Endothelial cell of umbilical vein (primary cell): Measurements from ENCODE around the gene PRR23B. TPM values are rescaled to one million over a fixed set of nuclear protein-coding genes. Genes with fewer than 3 reads are reported as not detected.

ENCODE experiments used
- BruUV-seq: library from RNA; stranded (reverse); fragments of 400-500 nt; replicated peaks from 2 replicates; lab custom pipeline; 2021; lab: Mats Ljungman, UMichigan
- CTCF ChIA-PET: fragments of 300-600, 350-600 bp; sonication (Branson Sonifier 250); formaldehyde crosslinking; loops from one replicate; lab custom pipeline; 2021; ENCODE audit warnings: antibody characterized with exemption, inconsistent platforms; lab: Charles Lee
- POLR2A ChIA-PET: fragments of 300-600, 350-600 bp; sonication (Branson Sonifier 250); formaldehyde crosslinking; loops from one replicate; lab custom pipeline; 2021; ENCODE audit warnings: antibody characterized with exemption, inconsistent platforms; lab: Charles Lee
- DNase-seq: peaks from one replicate; pipeline ENCODE4 v3.0.0-alpha.2; 2011; ENCODE audit warnings: low read depth, low spot score
- FAIRE-seq: peaks from 2 replicates; lab custom pipeline; 2011; peaks lifted over from hg19 to GRCh38; lab: Jason Lieb, UNC
- H2AFZ ChIP-seq: 2 replicates; pipeline ENCODE4 v1.6.0; 2012; ENCODE audit warnings: low read depth, low read length, control low read depth, inconsistent platforms
- H3K27ac ChIP-seq: 2 replicates; pipeline ENCODE4 v1.5.1; 2011; ENCODE audit warnings: low read depth, mild to moderate bottlenecking, control low read depth, low read length, moderate library complexity; ENCODE audit not compliant: insufficient read depth
- H3K27me3 ChIP-seq, 2 experiments: 2 replicates each; pipeline versions ENCODE4 v1.6.0 to v1.6.1; 2011; ENCODE audit warnings: low read length in 2 of 2, mixed read lengths in 1 of 2; ENCODE audit not compliant: control insufficient read depth in 2 of 2, insufficient read depth in 2 of 2
- H3K36me3 ChIP-seq, 2 experiments: 2 replicates in 1 of 2; 3 replicates in 1 of 2; pipeline ENCODE4 v1.5.1; 2011; ENCODE audit warnings: low read length in 2 of 2, mild to moderate bottlenecking in 1 of 2, moderate library complexity in 1 of 2; ENCODE audit not compliant: control insufficient read depth in 2 of 2, insufficient read depth in 2 of 2; ENCODE audit errors: extremely low read depth in 1 of 2
- H3K4me1 ChIP-seq: 3 replicates; pipeline ENCODE4 v1.5.1; 2011; ENCODE audit warnings: mild to moderate bottlenecking, low read length; ENCODE audit not compliant: control insufficient read depth, insufficient read depth; ENCODE audit errors: extremely low read depth
- H3K4me2 ChIP-seq: 2 replicates; pipeline ENCODE4 v1.6.1; 2011; ENCODE audit warnings: low read length, control low read depth, mixed read lengths; ENCODE audit not compliant: insufficient read depth
- H3K4me3 ChIP-seq, 3 experiments: fragments of 200-600 bp in 1 of 3; sonication (generic), shearing (Covaris generic) in 1 of 3; replicated peaks in 1 of 3; 2 replicates each; pipeline ENCODE4 v1.5.1; 2011 to 2016; ENCODE audit warnings: control low read depth in 3 of 3, low read length in 3 of 3, mild to moderate bottlenecking in 2 of 3, inconsistent platforms in 1 of 3, low read depth in 1 of 3, moderate library complexity in 1 of 3; ENCODE audit not compliant: insufficient read depth in 1 of 3
- H3K79me2 ChIP-seq: 2 replicates; pipeline ENCODE4 v1.6.0; 2012; ENCODE audit warnings: low read length, inconsistent platforms; ENCODE audit not compliant: control insufficient read depth, insufficient read depth
- H3K9ac ChIP-seq: replicated peaks from 2 replicates; pipeline ENCODE3; 2011; ENCODE audit warnings: low read length, control low read depth; ENCODE audit not compliant: insufficient read depth; ENCODE audit errors: extremely low read depth
- H3K9me1 ChIP-seq: replicated peaks from 3 replicates; pipeline ENCODE4 v1.6.0; 2011; ENCODE audit warnings: mild to moderate bottlenecking, low read length; ENCODE audit not compliant: control insufficient read depth, insufficient read depth; ENCODE audit errors: extremely low read depth
- H3K9me3 ChIP-seq: replicated peaks from 2 replicates; pipeline ENCODE4 v1.5.1; 2012; ENCODE audit warnings: low read length, inconsistent platforms; ENCODE audit not compliant: control insufficient read depth, insufficient read depth
- H4K20me1 ChIP-seq: replicated peaks from 2 replicates; pipeline ENCODE3; 2011; ENCODE audit warnings: mild to moderate bottlenecking, low read length; ENCODE audit not compliant: control insufficient read depth, insufficient read depth; ENCODE audit errors: extremely low read depth
- CTCF ChIP-seq, 2 donors: IDR thresholded peaks; 1 replicate in 1 of 2; 2 replicates in 1 of 2; pipeline ENCODE4 v1.5.1; 2011; ENCODE audit warnings: low read length in 2 of 2, mild to moderate bottlenecking in 2 of 2, moderate library complexity in 2 of 2, control low read depth in 1 of 2, inconsistent platforms in 1 of 2, low read depth in 1 of 2; ENCODE audit not compliant: insufficient read depth in 1 of 2; ENCODE audit errors: extremely low read depth in 1 of 2
- EZH2 ChIP-seq: IDR thresholded peaks from 2 replicates; pipeline ENCODE4 v1.6.1; 2012; ENCODE audit warnings: borderline replicate concordance, low read depth, mild to moderate bottlenecking, moderate library complexity, low read length, inconsistent platforms; ENCODE audit not compliant: severe bottlenecking
- FOS ChIP-seq: IDR thresholded peaks from 2 replicates; pipeline ENCODE4 v1.6.1; 2011; ENCODE audit warnings: mild to moderate bottlenecking, low read length, moderate library complexity, borderline replicate concordance; ENCODE audit not compliant: insufficient read depth
- GATA2 ChIP-seq: IDR thresholded peaks from 2 replicates; pipeline ENCODE4 v1.7.0; 2011; ENCODE audit warnings: low read depth, mild to moderate bottlenecking, moderate library complexity, mixed read lengths, low read length; ENCODE audit not compliant: insufficient read length, insufficient read depth
- JUN ChIP-seq: IDR thresholded peaks from 2 replicates; pipeline ENCODE4 v1.6.1; 2011; ENCODE audit warnings: borderline replicate concordance, low read depth; ENCODE audit not compliant: insufficient read length, insufficient read depth
- MYC ChIP-seq: IDR thresholded peaks from one replicate; pipeline ENCODE4 v1.6.1; 2011; ENCODE audit warnings: mild to moderate bottlenecking, low read depth, low read length
- POLR2AphosphoS5 ChIP-seq: IDR thresholded peaks from 2 replicates; pipeline ENCODE4 v1.6.1; 2012; ENCODE audit warnings: low read depth, mild to moderate bottlenecking, control low read depth, low read length, moderate library complexity; ENCODE audit not compliant: insufficient read depth
- dilution Hi-C: fragments of 300-500 bp; cut with MboI; formaldehyde crosslinking; loops from one replicate; pipeline ENCODE4 v1.15.0; 2019; ENCODE audit warnings: low sequenced_read_pairs; ENCODE audit not compliant: extremely low pct_ligation_motif_present
- intact Hi-C: fragments of 100-400 bp; cut with micrococcal nuclease; formaldehyde crosslinking; loops from one replicate; pipeline ENCODE4 v1.10.0; 2022
- polyA plus RNA-seq, 4 experiments: library from polyadenylated mRNA; depleted of rRNA in 3 of 4; stranded (reverse) in 3 of 4; unstranded in 1 of 4; fragments of >200 nt; gene quantifications; 2 replicates each; pipeline versions ENCODE4 v1.2.1 to v1.2.3, GENCODE V29; 2011 to 2012; ENCODE audit warnings: missing spikeins in 1 of 4
- total RNA-seq: library from RNA; stranded (reverse); gene quantifications from 2 replicates; pipeline ENCODE4 v1.2.3, GENCODE V29; 2021
- TF ChIP-seq, protein P1 (sequence below): IDR thresholded peaks from 2 replicates; pipeline ENCODE4 v1.6.1; 2011; ENCODE audit not compliant: insufficient read depth, insufficient read length

Gene PRR23B
- total and polyA plus RNA-seq, 2 donors (not counting 3 experiments of a cell fraction or from before 2014, with no cell fraction given), result not detected

DNA sequence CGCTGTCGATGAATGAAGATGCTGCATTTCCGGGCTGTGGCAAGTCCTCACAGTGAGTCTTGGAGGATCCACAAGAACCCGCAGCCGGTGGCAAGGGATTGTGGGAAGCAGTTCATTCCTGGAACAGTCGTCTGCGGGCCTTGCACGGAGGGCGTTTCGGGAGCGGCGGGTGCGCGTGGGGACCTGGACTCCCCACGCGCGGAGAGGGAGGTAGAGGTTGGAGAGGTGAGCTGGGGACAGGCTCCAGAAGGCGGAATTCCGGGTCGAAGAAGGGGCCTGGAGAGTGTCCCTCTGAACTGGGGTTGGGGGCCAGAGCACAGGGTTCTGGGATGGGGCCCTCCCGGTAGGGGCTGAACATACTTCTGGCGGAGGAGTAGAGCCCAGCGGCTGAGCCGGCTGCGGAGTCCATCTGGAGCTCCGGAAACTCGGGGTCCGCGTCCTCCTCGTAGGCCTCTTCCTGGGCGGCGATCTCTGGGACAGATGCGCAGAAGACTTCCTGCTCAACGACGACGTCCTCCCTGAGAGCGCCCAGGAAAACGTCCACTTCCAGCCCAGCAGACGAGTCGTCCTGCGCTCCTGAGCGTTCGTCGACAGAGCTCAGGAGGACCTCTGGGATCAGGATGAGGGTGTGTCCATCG, 15.3 kb downstream of the PRR23B start:
- Histone ChIP-seq H3K27ac (no peak overlapping the region), H3K27me3 (no peaks in the 10 kb centered on the region), H3K36me3 (no peaks in the 10 kb centered on the region), H3K79me2 (no peaks in the 10 kb centered on the region), H2AFZ (no peak overlapping the region), H3K9ac (no peak overlapping the region), H3K9me3 (no peaks in the 10 kb centered on the region), H4K20me1 (no peaks in the 10 kb centered on the region), H3K4me1 (no peaks in the 10 kb centered on the region), H3K4me2 (no peak overlapping the region), H3K4me3 (no peak overlapping the region), H3K9me1 (no peaks in the 10 kb centered on the region)
- no TSS peak for BruUV-seq
- DNase-seq, result no peak
- TF ChIP-seq MYC (no peak), POLR2AphosphoS5 (no peak), CTCF (IDR thresholded peaks at IDR 0.05; ENCODE audit: extremely low read depth in 1 of 2, insufficient read depth in 1 of 2, low read depth in 1 of 2, low read length in 2 of 2) (no peak), EZH2 (no peak), FOS (no peak), GATA2 (no peak), JUN (no peak)
- TF ChIP-seq, protein P1, sequence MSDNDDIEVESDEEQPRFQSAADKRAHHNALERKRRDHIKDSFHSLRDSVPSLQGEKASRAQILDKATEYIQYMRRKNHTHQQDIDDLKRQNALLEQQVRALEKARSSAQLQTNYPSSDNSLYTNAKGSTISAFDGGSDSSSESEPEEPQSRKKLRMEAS, result no peak
- POLR2A ChIA-PET, result no interaction called here
- dilution Hi-C loops (no loop called here), intact Hi-C loops (no loop called here)
- CTCF ChIA-PET, result no interaction called here
- no peak for FAIRE-seq
